GM21390 (cell line): Measurements from ENCODE around the gene CSTF2T.

ENCODE experiments used
- ATAC-seq: cut with Tn5 transposase; IDR thresholded peaks from one replicate; pipeline ENCODE4 v1.9.1; 2021; ENCODE audit not compliant: unreplicated experiment

Gene CSTF2T

GRCh38 chr10:51699475-51700227 is at the start of gene CSTF2T:
TSS of gene CSTF2T (minus strand) at chr10:51699595. CDS start at chr10:51699549, 46 bp downstream.
- ATAC-seq: peak; percentile 93

GRCh38 chr10:51748959-51749358 is 49.6 kb upstream of the CSTF2T start:
- no peak for ATAC-seq

- no peak for ATAC-seq
Measured at GRCh38 chr10:51747216-51747615, 47.8 kb upstream of the CSTF2T start.

GRCh38 chr10:51745397-51745796 is 46.0 kb upstream of the CSTF2T start:
- ATAC-seq: no peak

GRCh38 chr10:51744235-51745000 is 45.0 kb upstream of the CSTF2T start:
- peak; percentile 50 for ATAC-seq

- ATAC-seq: peak; percentile 94
Measured at GRCh38 chr10:51743146-51743545, 43.8 kb upstream of the CSTF2T start.

GRCh38 chr10:51733057-51733456 is 33.7 kb upstream of the CSTF2T start:
- ATAC-seq: no peak

GRCh38 chr10:51729822-51730555 is 30.6 kb upstream of the CSTF2T start:
- no peak for ATAC-seq

- no peak for ATAC-seq
Measured at GRCh38 chr10:51724038-51724437, 24.6 kb upstream of the CSTF2T start.

GRCh38 chr10:51718804-51719291 is 19.5 kb upstream of the CSTF2T start:
- no peak for ATAC-seq

- ATAC-seq: no peak
Measured at GRCh38 chr10:51716981-51717380, 17.6 kb upstream of the CSTF2T start.

- ATAC-seq: no peak
Measured at GRCh38 chr10:51711519-51711891, 12.1 kb upstream of the CSTF2T start.

- ATAC-seq: no peak
Measured at GRCh38 chr10:51709324-51709972, 10.1 kb upstream of the CSTF2T start.

GRCh38 chr10:51708609-51709008 is 9.2 kb upstream of the CSTF2T start:
- no peak for ATAC-seq

GRCh38 chr10:51707821-51708424 is 8.5 kb upstream of the CSTF2T start:
- ATAC-seq: no peak

- ATAC-seq: no peak
Measured at GRCh38 chr10:51707392-51707791, 8.0 kb upstream of the CSTF2T start.

- no peak for ATAC-seq
Measured at GRCh38 chr10:51706225-51706624, 6.8 kb upstream of the CSTF2T start.

GRCh38 chr10:51705774-51706173 is 6.4 kb upstream of the CSTF2T start:
- ATAC-seq: no peak

- no peak for ATAC-seq
Measured at GRCh38 chr10:51700228-51700817, 928 bp upstream of the CSTF2T start.

GRCh38 chr10:51699145-51699474 is 285 bp downstream of the CSTF2T start:
- peak; percentile 28 for ATAC-seq
